GM10248 (cell line): ENCODE measurements around the gene ITGA6.
"Not testable (repeated sequence)": the region's sequence is repeated elsewhere in the genome, so short reads cannot be mapped to it uniquely, and the experiment has no call there.

Experiments used
- CTCF ChIA-PET: fragments of 300-600 bp; sonication (Branson Sonifier 250); formaldehyde crosslinking; extraction: SDS; loops from one replicate; lab custom pipeline; 2021; ENCODE audit warnings: antibody characterized with exemption; lab: Yijun Ruan, JAX
- POLR2A ChIA-PET: fragments of 350-650 bp; sonication (Branson Sonifier 250); formaldehyde crosslinking; extraction: SDS; loops from one replicate; lab custom pipeline; 2020; ENCODE audit warnings: antibody characterized with exemption; lab: Yijun Ruan, JAX
- DNase-seq: peaks from one replicate; pipeline ENCODE4 v3.0.0; 2012; ENCODE audit errors: extremely low spot score
- CTCF ChIP-seq: IDR thresholded peaks from 2 replicates; pipeline ENCODE4 v1.5.1; 2012; ENCODE audit warnings: mild to moderate bottlenecking, low read depth; ENCODE audit errors: extremely low read depth, missing control alignments, control extremely low read depth

ITGA6 gene

GRCh38 chr2:172531309-172531708, 103.9 kb downstream of the ITGA6 start:
- ChIA-PET POLR2A (no interaction called here), CTCF (no interaction called here)
- DNase-seq, result no peak
- no peak for TF ChIP-seq CTCF

- CTCF ChIA-PET, DNase-seq, POLR2A ChIA-PET: not testable (repeated sequence)
Measured at GRCh38 chr2:172532461-172532860, 105.1 kb downstream of the ITGA6 start.

- ChIA-PET POLR2A (no interaction called here), CTCF (no interaction called here)
- no peak for TF ChIP-seq CTCF
- DNase-seq, result no peak
Measured at GRCh38 chr2:172533687-172534086, 106.3 kb downstream of the ITGA6 start.

GRCh38 chr2:172535119-172535518, 107.7 kb downstream of the ITGA6 start:
- TF ChIP-seq CTCF, result no peak
- CTCF ChIA-PET, result no interaction called here
- POLR2A ChIA-PET, result no interaction called here
- DNase-seq, result no peak

- POLR2A ChIA-PET, DNase-seq, CTCF ChIA-PET: not testable (repeated sequence)
Measured at GRCh38 chr2:172537851-172538250, 110.5 kb downstream of the ITGA6 start.

GRCh38 chr2:172539767-172540166, 112.4 kb downstream of the ITGA6 start:
- CTCF ChIA-PET, result interaction anchor here (1.0 kb wide), 1 partner anchor 15 kb away, joined by 3 read pairs; no protein-coding TSS in a partner anchor
- DNase-seq, result no peak
- POLR2A ChIA-PET, result no interaction called here
- no peak for TF ChIP-seq CTCF

- CTCF ChIA-PET, result no interaction called here
- TF ChIP-seq CTCF, result no peak
- DNase-seq, result no peak
- POLR2A ChIA-PET, result no interaction called here
Measured at GRCh38 chr2:172540421-172540820, 113.0 kb downstream of the ITGA6 start.

- TF ChIP-seq CTCF, result no peak
- no peak for DNase-seq
- ChIA-PET POLR2A (no interaction called here), CTCF (no interaction called here)
Measured at GRCh38 chr2:172545408-172546075, 118.2 kb downstream of the ITGA6 start.
